ENCODE results near the gene GRIN2C.

DNA sequence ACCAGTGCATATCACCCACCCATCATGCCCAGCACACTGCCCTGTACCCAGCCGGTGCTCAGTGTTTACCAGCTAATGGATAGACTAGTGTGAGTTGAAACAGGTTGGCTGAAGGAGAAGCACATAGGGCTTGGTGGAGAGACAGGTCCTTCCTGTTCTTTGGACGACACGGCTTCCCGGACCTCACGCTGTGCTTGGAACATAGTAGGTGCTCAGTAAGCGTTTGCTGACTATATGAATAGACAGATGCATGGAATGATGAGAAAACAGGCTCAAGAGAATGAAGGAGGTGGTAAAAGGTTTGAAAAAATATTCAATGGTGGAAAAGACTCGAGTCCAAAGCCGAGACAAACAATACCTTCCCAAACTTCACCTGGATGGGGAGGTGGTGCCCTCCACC, 40.5 kb upstream of the GRIN2C start:
- TF ChIP-seq, protein P1, sequence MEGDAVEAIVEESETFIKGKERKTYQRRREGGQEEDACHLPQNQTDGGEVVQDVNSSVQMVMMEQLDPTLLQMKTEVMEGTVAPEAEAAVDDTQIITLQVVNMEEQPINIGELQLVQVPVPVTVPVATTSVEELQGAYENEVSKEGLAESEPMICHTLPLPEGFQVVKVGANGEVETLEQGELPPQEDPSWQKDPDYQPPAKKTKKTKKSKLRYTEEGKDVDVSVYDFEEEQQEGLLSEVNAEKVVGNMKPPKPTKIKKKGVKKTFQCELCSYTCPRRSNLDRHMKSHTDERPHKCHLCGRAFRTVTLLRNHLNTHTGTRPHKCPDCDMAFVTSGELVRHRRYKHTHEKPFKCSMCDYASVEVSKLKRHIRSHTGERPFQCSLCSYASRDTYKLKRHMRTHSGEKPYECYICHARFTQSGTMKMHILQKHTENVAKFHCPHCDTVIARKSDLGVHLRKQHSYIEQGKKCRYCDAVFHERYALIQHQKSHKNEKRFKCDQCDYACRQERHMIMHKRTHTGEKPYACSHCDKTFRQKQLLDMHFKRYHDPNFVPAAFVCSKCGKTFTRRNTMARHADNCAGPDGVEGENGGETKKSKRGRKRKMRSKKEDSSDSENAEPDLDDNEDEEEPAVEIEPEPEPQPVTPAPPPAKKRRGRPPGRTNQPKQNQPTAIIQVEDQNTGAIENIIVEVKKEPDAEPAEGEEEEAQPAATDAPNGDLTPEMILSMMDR (IDR thresholded peaks at IDR 0.05) = no peak
- TF ChIP-seq POLR2A (IDR thresholded peaks at IDR 0.05) = no peak

All from sigmoid colon (tissue), 3 donors.